Epithelial cell of esophagus (primary cell): ENCODE measurements around the gene GRIA4.

Experiments
- DNase-seq: peaks from one replicate; pipeline ENCODE4 v3.0.0; 2010; ENCODE audit warnings: low read depth
- H3K4me3 ChIP-seq: 2 replicates; pipeline ENCODE4 v1.5.1; 2011; ENCODE audit warnings: mild to moderate bottlenecking, low read length, control low read depth
- TF ChIP-seq, protein P1 (sequence below): IDR thresholded peaks from 2 replicates; pipeline ENCODE4 v1.5.1; 2011; ENCODE audit warnings: low read depth, mild to moderate bottlenecking, low read length, control low read depth, inconsistent platforms; ENCODE audit not compliant: insufficient read depth; ENCODE audit errors: missing control alignments

GRIA4 gene

DNA sequence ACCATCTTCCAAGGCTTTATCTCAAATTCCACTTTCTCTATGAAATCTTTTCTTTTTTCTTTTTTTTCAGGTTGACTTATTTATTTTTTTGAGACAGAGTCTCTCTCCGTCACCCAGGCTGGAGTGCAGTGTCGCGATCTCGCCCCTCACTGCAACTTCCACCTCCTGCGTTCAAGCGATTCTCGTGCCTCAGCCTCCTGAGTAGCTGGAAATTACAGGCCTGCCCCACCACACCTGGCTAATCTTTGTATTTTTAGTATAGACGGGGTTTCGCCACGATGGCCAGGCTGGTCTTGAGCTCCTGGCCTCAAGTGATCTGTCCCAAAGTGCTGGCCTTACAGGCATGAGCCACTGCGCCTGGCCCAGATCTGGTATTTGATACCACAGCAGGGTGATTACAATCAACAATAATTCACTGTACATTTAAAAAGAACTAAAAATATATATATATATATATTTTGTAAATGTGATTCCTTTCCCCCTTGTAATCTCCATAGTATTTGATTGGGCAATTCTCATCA, 290.7 kb downstream of the GRIA4 start:
- no peak for DNase-seq
- TF ChIP-seq, protein P1, sequence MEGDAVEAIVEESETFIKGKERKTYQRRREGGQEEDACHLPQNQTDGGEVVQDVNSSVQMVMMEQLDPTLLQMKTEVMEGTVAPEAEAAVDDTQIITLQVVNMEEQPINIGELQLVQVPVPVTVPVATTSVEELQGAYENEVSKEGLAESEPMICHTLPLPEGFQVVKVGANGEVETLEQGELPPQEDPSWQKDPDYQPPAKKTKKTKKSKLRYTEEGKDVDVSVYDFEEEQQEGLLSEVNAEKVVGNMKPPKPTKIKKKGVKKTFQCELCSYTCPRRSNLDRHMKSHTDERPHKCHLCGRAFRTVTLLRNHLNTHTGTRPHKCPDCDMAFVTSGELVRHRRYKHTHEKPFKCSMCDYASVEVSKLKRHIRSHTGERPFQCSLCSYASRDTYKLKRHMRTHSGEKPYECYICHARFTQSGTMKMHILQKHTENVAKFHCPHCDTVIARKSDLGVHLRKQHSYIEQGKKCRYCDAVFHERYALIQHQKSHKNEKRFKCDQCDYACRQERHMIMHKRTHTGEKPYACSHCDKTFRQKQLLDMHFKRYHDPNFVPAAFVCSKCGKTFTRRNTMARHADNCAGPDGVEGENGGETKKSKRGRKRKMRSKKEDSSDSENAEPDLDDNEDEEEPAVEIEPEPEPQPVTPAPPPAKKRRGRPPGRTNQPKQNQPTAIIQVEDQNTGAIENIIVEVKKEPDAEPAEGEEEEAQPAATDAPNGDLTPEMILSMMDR = no peak
- no peak overlapping the region for H3K4me3 ChIP-seq

DNA sequence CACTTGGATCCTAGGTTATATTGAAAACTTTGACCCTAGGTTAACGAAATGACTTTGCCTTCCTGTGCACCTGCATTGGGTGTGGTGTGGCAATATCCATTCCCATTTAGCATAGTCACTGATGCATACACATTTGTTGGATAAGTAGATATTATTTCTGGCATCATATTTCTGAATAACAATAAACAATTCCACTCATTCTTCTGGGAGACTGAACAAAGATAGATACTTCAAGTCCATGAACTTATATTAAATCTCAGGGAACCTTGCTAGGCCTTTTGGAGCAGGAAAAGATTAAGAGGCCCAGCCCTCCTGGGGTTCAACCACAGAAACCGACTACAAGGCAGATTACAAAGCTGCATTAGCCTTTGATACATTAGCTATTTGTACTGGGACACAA, 293.2 kb downstream of the GRIA4 start:
- no peak for DNase-seq
- H3K4me3 ChIP-seq = no peak overlapping the region
- TF ChIP-seq, protein P1 = no peak

DNA sequence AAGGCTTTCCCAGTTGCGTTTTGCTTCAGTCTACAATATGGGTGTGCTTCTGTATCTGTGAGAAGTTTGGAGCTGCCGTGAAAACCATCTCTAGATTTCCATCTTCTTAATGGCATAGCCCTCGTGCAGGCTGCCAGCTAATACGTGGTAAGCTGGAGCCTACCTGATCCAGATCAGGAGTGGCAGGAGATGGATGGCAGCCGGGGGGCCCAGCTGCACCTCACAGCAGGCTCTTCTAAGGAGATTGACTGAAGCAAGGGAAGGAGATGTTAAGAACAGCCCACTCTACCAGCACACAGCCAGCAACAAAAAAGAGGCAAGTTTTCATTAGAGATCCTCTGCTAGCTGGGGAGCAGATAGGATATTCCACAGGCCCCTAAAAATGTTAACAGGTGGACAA, 296.6 kb downstream of the GRIA4 start:
- TF ChIP-seq, protein P1 = no peak
- no peak overlapping the region for H3K4me3 ChIP-seq
- no peak for DNase-seq

DNA sequence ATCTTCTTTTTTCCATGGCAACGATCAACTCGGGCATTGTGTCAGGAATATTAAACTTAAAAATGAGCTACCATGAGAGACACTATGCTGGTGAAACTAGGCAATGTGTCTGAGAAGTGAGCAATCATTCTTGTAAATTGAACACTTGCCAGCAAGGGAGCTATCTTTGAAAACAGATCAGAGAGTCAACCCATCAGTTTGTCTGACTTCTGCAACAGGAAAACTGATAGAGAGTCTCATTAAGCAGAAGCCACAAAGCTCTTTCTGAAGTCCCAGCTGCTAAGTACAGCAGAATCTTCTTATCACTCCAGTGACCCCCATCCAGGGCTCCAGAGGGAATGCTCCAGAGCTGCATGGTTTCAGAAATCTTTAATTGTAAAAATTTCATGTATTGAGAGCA, 297.4 kb downstream of the GRIA4 start:
- TF ChIP-seq, protein P1 = no peak
- DNase-seq = no peak
- H3K4me3 ChIP-seq = no peak overlapping the region

DNA sequence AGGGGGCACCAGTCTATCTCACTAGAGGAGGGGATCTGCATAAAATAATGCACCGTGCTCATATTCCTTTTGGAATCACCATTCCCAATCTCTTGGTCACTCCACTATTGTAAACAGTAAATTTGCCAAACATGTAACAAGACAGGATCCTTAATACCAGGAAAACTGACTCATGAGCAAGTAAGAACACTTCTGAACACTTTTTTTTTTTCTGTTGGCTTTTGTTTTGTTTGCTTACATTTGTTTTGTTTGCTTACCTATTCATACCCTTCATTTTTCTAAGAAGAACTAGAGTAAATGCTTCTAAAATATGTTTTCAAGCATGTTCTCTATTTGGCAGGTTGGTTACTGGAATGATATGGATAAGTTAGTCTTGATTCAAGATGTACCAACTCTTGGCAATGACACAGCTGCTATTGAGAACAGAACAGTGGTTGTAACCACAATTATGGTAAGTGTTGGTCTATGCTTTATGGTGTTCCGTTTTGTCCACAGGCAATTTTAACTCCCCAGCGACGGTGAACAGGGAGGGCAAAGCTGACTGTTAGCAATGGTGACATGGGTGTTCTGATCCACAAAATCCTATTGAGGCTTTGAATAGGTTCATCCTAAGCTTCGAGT, 300.3 kb downstream of the GRIA4 start:
- DNase-seq = peak; percentile 83
- TF ChIP-seq, protein P1 = no peak
- H3K4me3 ChIP-seq = no peak overlapping the region

DNA sequence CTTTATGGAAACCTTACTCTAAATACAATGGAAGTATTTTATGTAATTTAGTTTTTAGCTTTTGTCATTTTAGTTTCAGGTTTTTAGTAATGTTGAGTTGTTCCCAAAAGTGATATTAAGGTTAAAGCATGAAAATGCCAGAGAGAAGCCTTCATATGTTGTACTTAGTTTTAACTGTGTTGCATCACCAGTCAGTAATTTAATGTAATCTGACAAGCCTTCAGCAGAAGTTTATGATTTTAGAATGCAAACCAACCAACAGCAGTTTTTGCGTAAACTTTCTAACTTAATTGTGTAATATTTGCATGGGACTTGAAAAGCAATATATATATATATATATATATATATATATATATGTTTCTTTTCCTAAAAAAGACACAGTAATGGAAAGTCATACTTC, 301.6 kb downstream of the GRIA4 start:
- no peak for DNase-seq
- no peak overlapping the region for H3K4me3 ChIP-seq
- TF ChIP-seq, protein P1 = no peak

DNA sequence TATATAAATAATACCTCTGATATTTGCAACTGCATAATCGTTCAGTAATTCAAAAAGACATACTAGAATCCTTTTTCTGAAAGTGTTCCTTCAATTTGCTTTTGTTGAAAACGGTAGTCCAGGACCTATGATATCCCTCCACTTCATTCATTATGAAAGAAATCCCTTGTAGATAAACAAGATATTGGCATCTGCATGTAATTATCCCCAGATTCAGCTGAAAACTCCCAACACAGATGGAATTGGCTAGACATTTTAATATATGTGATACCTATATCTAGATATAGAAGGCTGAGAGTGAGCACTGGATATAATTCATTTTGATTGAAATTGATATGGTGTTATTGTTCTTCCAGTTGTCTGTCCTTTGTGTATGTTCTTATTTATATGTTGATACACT, 302.8 kb downstream of the GRIA4 start:
- TF ChIP-seq, protein P1 = no peak
- no peak overlapping the region for H3K4me3 ChIP-seq
- no peak for DNase-seq
